Chondrocyte (in vitro differentiated cells): ENCODE results near the gene MAPK8. TPM values are rescaled to one million over a fixed set of nuclear protein-coding genes. Genes with fewer than 3 reads are reported as not detected.
"Not testable (repeated sequence)": the region's sequence is repeated elsewhere in the genome, so short reads cannot be mapped to it uniquely, and the experiment has no call there.

Source experiments
- DNase-seq: peaks from one replicate; pipeline ENCODE4 v3.0.0; 2021; ENCODE audit warnings: mixed read lengths, low spot score
- H3K27ac Mint-ChIP-seq: one replicate; pipeline ENCODE4 v1.8.0; 2021; ENCODE audit warnings: mild to moderate bottlenecking, moderate library complexity, mixed read lengths; ENCODE audit not compliant: unreplicated experiment
- H3K27me3 Mint-ChIP-seq: 2 replicates; pipeline ENCODE4 v1.8.0; 2021; ENCODE audit warnings: low read depth, mixed read lengths
- H3K36me3 Mint-ChIP-seq: 2 replicates; pipeline ENCODE4 v1.8.0; 2021; ENCODE audit warnings: low read depth, mixed read lengths
- H3K4me1 Mint-ChIP-seq: 2 replicates; pipeline ENCODE4 v1.8.0; 2021; ENCODE audit warnings: low read depth, mild to moderate bottlenecking, mixed read lengths
- H3K4me3 Mint-ChIP-seq: one replicate; pipeline ENCODE4 v1.8.0; 2021; ENCODE audit warnings: mild to moderate bottlenecking, moderate library complexity, mixed read lengths; ENCODE audit not compliant: unreplicated experiment
- H3K9me3 Mint-ChIP-seq: 2 replicates; pipeline ENCODE4 v1.8.0; 2021; ENCODE audit warnings: low read depth, mixed read lengths
- total RNA-seq: library from RNA; stranded (reverse); gene quantifications from 3 replicates; pipeline ENCODE4 v1.2.1, GENCODE V29; 2021
- TF ChIP-seq, protein P1 (sequence below): fragments of 200-600 bp; sonication (generic); IDR thresholded peaks from 2 replicates; pipeline ENCODE4 v1.5.0; 2021; ENCODE audit warnings: antibody characterized with exemption, mild to moderate bottlenecking, moderate library complexity

The MAPK8 gene
- total RNA-seq, 1 donor from 2014 or later = 43.4 TPM

DNA sequence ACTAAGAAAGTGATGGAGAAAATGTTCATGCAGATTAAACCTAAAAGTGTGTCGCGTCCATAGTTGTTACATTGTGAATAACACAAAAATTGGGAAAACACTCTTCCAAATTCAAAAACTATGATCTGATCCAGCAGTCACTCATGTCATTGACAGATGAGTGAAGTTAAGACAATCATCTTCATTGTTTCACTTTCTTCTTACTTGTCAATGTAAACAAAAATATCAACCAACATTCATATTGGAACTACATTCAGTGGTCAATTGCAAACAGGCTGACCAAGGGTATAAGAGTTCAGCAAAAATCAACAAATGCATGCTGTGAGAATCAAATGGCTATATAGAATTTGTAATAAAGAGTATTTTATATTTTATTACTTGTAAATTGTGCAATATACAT, 33.8 kb upstream of the MAPK8 start:
- Mint-ChIP-seq H3K4me3 (no peak overlapping the region), H3K27ac (no peak overlapping the region), H3K9me3 (no peaks in the 10 kb centered on the region), H3K36me3 (peaks cover under 1% of the 10 kb centered on the region), H3K27me3 (peaks cover 10% of the 10 kb centered on the region), H3K4me1 (peaks cover 3% of the 10 kb centered on the region)
- DNase-seq = no peak
- TF ChIP-seq, protein P1, sequence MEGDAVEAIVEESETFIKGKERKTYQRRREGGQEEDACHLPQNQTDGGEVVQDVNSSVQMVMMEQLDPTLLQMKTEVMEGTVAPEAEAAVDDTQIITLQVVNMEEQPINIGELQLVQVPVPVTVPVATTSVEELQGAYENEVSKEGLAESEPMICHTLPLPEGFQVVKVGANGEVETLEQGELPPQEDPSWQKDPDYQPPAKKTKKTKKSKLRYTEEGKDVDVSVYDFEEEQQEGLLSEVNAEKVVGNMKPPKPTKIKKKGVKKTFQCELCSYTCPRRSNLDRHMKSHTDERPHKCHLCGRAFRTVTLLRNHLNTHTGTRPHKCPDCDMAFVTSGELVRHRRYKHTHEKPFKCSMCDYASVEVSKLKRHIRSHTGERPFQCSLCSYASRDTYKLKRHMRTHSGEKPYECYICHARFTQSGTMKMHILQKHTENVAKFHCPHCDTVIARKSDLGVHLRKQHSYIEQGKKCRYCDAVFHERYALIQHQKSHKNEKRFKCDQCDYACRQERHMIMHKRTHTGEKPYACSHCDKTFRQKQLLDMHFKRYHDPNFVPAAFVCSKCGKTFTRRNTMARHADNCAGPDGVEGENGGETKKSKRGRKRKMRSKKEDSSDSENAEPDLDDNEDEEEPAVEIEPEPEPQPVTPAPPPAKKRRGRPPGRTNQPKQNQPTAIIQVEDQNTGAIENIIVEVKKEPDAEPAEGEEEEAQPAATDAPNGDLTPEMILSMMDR = no peak

DNA sequence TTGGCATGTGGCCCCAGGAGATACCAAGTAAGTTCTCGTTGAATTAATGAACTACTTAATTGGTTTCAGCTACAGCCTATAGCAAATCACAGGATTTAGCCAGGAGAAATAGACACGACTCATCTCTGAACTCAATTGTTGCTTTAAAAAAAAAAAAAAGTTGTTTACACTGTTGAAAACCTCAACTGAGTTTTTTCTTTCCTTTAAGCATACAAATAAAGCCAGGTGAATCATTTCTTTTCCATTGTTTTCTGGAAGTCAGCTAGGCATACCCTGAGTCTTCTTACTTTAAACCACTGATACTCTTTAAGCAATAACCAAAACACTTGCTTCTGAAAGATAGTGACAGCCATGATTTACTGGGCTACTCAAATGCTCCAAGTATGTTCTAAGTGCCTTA, 32.7 kb upstream of the MAPK8 start:
- Mint-ChIP-seq H3K4me3 (no peak overlapping the region), H3K36me3 (peaks cover 5% of the 10 kb centered on the region), H3K9me3 (peaks cover 4% of the 10 kb centered on the region), H3K4me1 (peaks cover 3% of the 10 kb centered on the region), H3K27ac (no peak overlapping the region), H3K27me3 (peaks cover 17% of the 10 kb centered on the region)
- no peak for DNase-seq
- TF ChIP-seq, protein P1 = no peak

DNA sequence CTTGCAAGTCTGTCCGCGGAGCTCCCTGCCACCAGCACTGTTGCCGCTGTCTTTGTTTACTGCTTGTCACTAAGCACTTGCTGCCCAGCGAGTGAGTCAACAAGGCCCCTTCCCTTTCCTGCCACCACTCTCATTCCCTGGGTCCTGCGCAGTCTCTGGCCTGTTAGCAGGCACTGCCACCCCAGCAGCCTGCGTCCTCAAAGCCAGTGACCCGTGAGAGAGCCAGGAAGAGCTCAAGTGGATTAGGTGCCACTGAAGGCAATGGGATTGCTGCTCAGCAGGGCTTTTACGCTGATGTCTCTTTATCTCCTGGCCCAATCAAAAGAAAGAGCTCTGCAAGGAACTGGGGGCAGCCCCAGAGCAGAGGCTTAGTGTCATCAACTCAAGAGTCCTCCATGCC, 31.8 kb upstream of the MAPK8 start, which contains the start of gene FRMPD2:
Gene FRMPD2 (minus strand): TSS at position 61 of the 400 bp plus-strand sequence. CDS start 129 bp downstream, outside the sequence.
- H3K27ac Mint-ChIP-seq = no peak within 1 kb of the TSS

DNA sequence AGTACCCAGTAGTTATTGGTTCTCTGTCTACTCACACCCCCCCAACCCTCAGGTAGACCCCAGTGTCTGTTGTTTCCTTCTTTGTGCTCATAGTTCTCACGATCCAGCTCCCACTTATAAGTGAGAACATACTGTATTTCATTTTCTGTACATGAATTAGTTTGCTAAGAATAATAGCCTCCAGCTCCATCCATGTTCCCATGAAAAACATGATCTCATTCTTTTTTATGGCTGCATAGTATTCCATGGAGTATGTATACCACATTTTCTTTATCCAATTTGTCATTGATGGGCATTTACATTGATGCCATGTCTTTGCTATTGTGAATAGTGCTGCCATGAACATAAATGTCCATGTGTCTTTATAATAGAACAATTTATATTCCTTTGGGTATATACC, 29.4 kb upstream of the MAPK8 start:
- DNase-seq = no peak
- Mint-ChIP-seq H3K27ac (no peak overlapping the region), H3K27me3 (peaks cover 26% of the 10 kb centered on the region), H3K4me3 (no peak overlapping the region), H3K9me3 (peaks cover 15% of the 10 kb centered on the region), H3K36me3 (peaks cover 5% of the 10 kb centered on the region), H3K4me1 (peaks cover 3% of the 10 kb centered on the region)
- TF ChIP-seq, protein P1 = no peak

More for the DNA sequence above, 31.8 kb upstream of the MAPK8 start, which contains the start of gene FRMPD2:
- no peak within 1 kb of the TSS for H3K4me3 Mint-ChIP-seq
- no peak for DNase-seq
- H3K36me3 Mint-ChIP-seq = peaks cover 5% of the 10 kb centered on the region
- H3K4me1 Mint-ChIP-seq = peaks cover 3% of the 10 kb centered on the region
- TF ChIP-seq, protein P1 = no peak
- H3K9me3 Mint-ChIP-seq = peaks cover 4% of the 10 kb centered on the region
- peaks cover 22% of the 10 kb centered on the region for H3K27me3 Mint-ChIP-seq

GRCh38 chr10:48279081-48279751, 27.3 kb upstream of the MAPK8 start:
- H3K36me3 Mint-ChIP-seq = peaks cover 5% of the 10 kb centered on the region
- H3K9me3 Mint-ChIP-seq = peaks cover 22% of the 10 kb centered on the region
- TF ChIP-seq, protein P1 = no peak
- DNase-seq = no peak
- H3K27ac Mint-ChIP-seq = no peak overlapping the region
- H3K27me3 Mint-ChIP-seq = peaks cover 26% of the 10 kb centered on the region
- no peaks in the 10 kb centered on the region for H3K4me1 Mint-ChIP-seq
- H3K4me3 Mint-ChIP-seq = no peak overlapping the region

- Mint-ChIP-seq H3K9me3 (peaks cover 22% of the 10 kb centered on the region), H3K27me3 (peaks cover 38% of the 10 kb centered on the region)
- not testable (repeated sequence) for H3K36me3 Mint-ChIP-seq, H3K4me3 Mint-ChIP-seq, DNase-seq, H3K27ac Mint-ChIP-seq, H3K4me1 Mint-ChIP-seq
These were observed 24.8 kb upstream of the MAPK8 start for GRCh38 chr10:48281697-48282096.
